HG03039 (cell line): ENCODE data around the gene FAM47E.

Experiments used
- ATAC-seq: cut with Tn5 transposase; IDR thresholded peaks from one replicate; pipeline ENCODE4 v1.9.1; 2021; ENCODE audit warnings: mild to moderate bottlenecking, moderate library complexity; ENCODE audit not compliant: unreplicated experiment

FAM47E gene

DNA sequence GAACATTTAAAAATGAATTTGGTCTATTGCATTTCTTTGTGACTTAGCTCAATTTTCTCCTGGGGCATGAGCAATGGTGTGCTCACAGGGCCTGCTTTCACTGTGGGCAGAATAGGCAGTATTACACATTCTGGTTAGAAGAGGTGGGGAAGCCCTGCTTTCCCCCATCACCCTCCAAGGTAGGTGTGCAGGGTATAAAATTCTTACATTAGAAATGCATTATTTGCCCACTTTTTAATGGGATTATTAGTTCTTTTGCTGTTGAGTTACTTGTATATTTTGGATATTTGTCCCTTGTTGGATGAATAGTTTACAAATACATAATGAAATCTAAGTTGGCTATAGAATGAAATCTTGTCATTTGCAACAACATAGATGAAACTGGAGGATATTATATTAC lies 46.7 kb downstream of the FAM47E start:
- ATAC-seq = no peak

DNA sequence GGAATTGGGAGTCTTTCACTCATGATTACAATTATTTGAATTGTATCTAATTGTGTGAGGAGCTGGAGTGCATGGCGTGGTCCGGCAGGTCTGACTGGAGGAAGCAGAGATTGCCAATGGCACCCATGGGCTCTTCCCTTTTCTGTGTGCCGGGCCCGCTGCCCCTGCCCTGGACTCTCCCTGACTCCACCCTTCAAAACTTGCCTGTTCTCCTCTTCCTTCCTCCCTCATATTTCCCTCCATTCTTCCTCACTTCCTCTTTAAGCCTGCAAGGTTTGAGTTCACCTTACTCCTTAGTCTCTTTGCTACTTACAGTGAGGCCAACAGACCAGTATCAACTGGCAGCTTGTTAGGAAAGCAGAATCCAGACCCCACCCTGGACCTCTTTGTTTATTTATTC lies 48.5 kb downstream of the FAM47E start:
- ATAC-seq = no peak

DNA sequence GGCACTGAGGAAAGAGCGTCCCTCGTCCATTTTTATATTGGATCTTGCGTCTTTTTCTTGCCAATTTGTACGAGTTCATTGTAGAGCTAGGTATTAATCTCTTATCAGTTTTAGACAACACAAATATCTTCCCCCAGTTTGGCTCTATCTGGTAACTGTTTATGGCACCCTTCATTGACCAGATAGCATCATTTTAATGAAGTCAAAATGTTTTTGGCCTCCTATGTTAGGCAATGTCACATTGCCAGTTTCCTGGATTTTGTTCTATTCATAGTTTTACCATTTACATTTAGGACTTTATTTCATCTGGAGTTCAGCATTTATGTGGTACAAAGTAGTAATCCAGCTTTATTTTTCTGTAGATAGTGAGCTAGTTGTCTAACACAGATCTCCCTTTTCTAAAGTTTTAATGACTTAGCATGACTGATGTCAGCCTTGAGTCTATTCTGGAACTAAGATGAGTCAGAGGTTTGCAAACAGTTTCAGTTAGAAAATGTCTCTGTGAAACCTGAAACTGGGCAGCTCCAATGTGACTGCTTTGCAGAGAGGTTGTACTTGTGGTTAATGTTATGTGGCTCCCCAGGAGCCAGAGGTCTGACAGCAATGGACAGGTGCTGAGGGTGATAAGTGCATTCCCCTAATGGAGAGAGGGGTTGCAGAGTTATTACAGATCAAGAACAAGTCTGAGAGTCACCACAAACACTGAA lies 49.7 kb downstream of the FAM47E start:
- ATAC-seq = peak; percentile 98

DNA sequence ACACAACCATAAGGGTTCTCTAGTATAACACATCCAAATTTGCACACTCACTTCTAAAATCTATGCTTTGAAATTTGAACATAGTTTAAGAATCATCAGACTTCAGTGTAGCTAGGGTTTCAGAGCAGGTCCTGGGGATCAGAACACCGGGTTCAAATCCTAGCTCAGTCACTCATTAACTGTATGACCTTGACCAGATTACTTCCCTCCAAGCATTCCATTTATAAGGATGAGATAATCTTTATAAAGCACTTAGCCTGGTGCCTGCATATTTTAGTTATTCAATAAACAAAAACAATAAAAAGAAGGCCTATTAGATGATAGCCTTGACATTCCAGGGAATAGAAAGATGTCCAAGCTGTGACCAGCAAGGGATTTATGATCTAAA lies 50.2 kb downstream of the FAM47E start:
- ATAC-seq = no peak

DNA sequence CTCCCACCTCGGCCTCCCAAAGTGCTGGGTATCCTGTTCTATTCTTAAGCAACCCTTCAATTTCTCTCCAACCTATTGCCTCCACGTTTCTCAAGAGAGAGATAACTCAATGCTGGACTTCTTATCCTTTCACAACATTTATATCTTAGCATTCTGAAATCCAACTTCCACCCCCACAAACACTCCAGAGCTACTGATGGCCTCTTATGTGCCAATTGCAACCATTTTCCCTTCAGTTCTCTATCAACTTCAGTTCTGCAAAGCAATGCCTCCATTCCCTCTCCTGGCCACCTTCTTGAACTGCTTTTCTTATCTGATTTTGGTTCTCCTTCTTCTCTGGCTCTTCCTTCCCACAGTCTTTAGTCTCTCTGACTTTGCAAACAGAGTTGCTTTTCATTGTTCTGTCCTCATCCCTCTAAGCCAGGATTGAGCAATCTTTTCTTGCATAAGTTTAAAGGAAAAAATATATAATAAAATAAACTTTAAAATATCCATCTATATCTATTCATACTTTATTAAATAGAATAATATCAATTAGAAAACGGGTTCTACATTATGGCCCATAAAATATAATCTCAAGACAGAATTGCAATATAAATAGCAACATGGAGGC lies 51.4 kb downstream of the FAM47E start:
- ATAC-seq = no peak

DNA sequence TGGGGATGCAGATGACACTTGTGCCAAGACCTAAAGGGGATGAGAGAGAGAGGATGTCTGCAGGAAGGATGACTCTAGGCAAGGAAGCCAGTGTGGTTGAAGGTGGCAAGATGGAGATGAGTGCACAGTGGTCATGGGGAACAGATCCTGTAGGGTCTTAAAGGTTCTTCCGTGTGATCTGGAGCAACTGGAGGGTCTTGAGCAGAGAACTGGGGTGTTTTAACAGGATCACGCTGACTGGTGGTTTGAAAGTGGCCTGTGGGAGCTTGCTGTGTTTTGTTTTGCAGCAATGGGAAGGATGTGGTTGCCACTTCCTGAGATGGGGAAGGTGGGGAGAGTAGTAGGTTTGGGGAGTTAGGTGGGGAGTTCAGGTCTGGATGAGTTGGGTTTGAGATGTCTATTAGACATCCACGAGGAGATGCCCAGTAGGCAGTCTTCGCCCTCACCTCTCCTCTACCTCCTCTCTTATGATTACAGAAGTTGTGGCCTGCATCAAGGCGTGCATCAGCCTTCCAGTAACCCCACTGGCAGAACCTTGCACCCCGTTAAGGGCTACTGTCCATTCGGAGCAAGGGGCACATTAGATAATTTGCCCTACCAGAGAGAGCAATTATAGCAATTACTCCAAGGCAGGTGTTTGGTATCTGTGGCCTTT lies 53.6 kb downstream of the FAM47E start:
- ATAC-seq = no peak

DNA sequence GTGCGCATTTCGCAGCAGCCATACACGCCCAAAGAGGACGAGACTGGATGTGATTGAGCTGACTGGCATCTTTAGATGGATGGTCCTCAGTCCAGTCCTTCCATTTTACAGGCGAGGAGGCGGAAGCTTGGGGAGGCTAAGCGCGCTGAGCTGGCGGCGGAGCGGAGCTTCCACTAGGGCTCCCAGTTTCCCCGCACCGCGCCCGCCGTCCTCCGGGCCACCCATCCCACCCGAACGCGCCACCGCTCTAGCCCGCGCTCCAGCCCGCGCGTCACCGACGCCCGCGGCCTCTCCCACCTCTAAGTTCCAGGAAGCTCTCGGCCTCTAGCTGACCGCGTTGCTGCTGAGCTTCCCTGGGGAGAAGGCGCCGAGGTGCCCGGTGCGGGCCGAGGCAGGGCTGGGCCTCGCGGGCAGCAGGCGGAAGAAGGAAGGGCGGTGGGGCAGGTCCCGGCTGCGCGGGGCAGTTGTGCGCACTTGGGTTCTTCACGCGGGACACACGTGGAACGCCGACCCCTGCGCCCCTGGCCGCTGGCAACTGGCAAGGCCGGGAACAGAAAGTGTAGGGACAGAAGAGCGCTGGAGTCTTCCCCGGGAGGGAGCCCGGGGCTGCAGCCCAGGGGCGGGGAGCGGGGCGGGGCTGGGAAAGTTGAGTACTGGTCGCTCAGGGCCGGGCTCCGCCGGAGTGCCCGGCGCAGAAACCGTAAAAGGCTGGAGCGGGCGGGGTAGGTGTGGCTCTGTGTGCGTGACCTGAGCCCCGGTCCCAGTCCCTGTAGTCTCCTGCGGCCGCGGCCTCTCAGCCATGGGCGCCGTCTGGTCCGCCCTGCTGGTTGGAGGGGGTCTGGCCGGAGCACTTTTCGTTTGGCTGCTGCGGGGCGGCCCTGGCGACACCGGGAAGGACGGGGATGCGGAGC lies 54.7 kb downstream of the FAM47E start, which contains the start of gene STBD1:
TSS of gene STBD1 (plus strand) at position 763 of the 911 bp plus-strand sequence. CDS start at position 800, 37 bp downstream.
- ATAC-seq = no peak

DNA sequence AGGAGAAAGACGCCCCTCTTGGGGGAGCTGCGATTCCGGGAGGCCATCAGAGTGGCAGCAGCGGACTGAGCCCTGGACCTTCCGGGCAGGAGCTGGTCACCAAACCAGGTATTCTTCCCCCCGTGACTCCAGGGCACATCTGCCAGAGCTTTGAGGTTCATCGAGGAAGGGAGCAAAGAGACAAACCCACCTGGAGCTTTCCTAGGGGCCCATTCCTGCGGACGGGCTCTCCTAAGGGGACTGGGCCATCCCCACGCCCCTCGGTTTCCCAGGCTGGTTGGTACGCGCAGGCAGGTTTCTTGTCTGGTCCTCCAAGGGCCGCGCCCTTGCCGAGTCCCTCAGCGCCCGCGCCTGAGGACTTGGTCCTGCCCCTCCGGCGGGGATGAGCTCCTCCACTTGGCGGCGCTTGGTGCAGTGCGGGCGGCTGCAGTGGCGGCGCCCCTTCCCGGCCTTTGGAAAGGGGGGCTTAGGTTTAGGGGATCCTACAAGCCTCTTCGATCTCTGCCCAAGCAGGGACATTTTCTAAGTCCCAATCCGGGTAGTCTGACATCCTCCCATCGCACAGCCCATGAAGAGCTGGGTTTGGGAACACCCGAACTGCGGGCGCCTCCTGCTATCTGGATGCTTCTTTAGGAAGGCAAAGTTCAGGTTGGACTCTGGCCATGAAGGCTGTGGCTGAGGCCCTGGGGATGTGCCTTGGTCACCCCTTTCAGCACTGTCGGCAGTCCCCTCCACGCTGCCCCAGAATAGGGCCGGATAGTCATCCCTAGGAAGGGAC lies 55.5 kb downstream of the FAM47E start:
- ATAC-seq = no peak

DNA sequence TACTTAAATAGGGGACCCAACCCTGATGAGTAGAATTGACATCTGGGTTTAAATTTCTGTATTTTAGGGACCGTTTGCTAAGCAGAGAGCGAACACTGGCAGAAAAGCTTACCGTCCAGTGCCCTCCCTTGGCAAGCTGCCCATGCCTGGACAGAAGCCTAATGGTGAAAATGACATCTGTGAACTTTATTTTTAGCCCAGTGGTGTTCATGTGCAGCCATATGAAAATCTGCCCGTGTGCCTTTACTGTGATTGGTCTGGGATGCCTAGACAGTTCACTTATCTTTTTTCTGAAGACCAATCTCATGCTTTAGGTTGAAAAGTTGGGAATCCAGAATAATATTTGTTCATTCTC lies 56.1 kb downstream of the FAM47E start:
- no peak for ATAC-seq

DNA sequence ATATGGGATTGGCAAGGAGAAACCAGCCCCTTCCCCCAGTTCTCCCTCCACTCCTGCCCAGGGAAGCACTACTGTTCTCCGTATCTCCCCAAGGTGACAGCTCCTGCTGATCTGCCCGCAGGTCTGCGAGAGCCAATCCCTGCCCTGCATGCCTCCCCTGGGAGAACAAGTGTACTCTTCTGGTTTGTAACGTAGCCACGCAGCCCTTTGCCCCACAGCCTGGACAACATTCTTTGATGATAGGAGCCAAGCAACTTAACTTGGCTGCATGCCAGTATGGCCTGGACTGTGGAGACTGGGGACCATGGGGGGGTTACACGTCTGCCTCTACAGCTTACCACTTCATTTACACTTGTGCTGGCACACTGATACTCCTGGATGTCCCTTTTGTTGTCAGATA lies 57.0 kb downstream of the FAM47E start:
- ATAC-seq = no peak

DNA sequence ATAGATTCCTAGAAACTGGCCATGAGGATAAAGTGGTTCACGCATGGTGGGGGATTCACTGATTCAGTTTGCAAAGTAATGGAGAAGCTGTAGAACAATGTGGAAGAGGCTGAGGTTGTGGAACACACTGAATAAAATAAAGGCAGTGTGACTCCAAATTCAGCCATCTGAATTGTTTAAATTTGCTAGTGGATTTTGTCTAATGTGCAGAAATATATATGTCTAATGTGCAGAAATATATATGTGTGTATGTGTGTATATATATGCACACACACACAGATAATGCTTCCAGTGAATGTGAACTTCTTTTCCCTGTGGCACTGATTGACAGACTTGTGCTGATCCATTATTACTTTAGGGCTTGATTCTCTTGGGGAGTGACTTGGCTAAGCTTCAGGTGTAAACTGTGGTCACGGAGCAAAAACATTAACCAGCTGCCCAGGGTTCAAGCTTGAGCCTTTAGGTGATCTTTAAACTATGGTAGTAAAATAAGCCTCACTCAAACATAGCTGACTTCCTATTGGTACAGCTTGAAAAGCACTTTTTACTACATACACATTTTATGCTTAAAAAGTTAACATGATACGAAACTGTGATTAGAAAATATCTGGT lies 58.5 kb downstream of the FAM47E start:
- ATAC-seq = no peak

DNA sequence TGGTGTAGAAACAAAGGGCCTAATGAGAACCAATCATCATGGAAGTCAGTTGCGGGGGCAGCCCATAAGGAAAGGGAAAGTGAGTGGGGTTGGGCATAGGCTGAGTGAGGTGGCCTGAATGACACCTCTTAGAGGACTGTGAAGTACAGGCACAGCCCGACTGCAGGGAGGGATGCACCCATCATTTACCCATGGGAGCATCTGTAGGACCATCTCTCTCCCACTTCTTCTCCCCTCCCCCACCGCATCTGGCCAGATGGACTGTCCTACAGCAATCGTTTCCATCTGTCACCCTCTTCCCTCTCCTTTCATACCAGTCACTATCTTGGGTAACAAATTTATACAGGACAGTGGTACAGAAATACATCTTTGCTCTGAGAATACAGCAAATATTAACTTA lies 59.2 kb downstream of the FAM47E start:
- ATAC-seq = no peak

DNA sequence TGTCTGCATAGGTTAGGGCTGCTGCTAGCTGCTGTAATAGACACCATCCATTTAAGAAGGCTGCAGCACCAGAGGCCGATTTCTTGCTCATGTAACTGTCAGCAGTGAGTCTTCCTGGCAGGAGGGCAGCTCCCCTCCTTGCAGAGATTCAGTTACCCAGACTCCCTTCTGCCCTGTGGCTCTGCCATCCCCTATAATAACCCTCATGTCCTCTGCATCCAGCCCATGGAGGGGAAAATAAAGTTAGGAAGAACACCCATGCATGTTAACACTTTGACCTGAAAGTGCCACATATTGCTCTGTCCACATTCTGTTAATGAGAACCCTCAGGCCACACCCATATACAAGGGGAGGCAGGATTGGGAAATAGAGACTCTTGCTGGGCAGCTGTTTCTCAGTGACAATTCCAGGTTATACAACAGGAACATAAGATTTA lies 60.4 kb downstream of the FAM47E start:
- ATAC-seq = no peak

DNA sequence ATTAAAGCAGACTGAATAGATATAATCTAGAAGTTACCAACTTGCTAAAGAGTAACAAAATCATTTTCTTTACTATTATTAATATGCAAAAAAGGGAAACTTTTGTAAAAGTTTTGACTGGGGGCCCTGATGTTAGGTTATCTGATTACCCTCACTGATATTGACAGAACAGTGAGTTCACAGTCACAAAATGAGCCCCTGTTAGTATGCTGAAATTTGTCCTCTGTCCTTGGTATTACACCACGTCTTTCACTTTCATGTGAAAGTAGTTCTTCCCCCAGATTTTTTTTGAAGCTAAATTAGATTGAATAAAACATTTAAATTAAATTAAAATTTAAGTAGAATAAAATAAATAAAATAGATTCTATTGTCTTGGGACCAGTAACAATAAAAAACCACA lies 60.9 kb downstream of the FAM47E start:
- ATAC-seq = no peak

DNA sequence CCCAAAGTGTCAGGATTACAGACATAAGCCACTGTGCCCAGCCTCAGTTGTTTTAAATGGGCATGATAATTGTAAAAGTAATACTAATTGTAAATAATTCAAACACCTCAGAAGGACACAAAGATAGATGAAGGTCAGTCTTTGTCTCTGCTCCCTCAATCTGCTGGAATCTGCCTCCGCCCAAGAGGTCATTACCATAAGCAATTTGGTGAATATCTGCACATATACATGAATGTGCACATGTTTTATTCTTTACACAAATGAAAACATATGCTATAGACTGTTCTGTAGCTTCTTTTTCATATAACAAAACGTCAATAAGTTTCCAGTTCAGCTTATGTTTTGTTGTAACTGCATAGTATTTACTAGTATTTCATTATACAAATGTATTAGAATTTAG lies 62.0 kb downstream of the FAM47E start:
- no peak for ATAC-seq

DNA sequence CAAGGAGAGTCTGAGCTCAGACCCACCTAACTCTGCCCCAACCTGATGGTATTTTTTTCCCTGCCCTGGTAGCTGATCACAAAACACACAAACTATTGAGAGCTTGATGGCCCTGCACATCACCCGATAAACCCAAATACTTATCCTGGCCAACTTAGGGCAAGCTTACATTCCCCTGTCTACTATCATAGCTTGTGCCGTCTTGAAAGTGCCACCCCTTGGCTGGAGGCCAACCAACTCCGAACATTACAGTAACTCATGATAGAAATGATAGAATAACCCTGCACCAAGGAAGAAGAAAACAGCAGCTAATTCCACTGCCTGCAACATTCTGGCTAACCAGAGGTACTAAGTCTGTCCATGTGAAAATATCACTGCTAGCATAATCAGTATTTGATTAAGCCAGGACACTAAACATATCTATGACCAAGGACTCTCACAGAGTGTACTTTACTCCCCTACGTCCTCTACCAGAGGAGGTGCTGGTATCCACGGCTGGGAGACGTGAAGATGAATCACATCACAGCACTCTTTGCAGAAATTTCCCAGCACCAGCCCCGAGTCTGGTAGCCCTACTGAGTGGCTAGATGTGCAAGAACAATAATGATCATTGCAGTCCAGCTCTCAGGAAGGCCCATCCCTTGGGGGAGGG lies 63.9 kb downstream of the FAM47E start:
- no peak for ATAC-seq

DNA sequence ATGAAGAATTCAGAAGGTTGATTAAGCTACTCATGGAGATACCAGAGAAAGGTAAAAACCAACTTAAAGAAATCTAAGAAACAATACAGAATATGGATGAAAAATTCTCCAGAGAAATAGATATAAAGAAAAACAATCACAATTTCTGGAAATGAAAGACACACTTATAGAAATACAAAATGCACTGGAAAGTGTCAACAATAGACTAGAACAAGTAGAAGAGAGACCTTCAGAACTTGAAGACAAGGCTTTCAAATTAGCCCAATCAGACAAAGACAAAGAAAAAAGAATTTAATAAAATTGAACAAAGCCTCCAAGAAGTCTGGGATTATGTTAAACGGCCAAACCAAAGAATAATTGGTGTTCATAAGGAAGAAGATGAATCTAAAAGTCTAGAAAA lies 64.6 kb downstream of the FAM47E start:
- ATAC-seq = no peak

DNA sequence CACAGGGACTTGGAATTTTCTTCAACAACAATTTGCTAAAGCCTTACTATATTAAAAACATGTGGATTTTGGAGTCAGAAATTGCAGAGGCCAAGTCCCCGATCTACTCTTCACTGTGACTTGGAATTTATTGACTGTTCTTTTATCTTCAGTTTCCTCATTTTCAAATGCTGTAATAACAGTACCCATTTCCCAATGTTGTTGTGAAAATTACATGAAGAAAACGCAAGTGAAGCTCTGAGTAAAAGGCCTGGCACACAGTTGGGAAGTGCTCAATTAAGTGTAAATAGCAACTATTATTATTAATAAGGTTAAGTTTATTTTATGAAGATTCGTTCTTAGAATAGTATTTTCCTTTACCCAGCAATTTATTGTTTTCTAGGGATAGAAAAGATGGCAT lies 70.7 kb downstream of the FAM47E start:
- no peak for ATAC-seq

DNA sequence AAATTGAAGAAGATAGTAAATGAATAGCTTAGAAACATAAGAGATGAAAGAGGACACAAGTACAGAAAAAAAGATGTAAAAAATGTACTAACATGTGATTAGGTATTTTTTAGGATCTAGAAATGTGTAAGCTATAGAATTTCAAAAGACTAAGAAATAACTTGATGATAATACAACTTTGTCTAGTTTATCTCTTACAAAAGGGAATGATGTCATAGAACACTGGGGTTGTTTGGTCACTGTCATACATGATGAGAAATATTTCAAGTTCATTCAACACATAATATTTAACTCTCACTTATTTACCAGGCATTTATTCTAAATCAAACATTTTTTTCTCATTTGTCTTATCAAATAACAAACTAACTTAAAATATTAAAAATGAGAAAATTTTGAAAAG lies 73.6 kb downstream of the FAM47E start:
- ATAC-seq = no peak

DNA sequence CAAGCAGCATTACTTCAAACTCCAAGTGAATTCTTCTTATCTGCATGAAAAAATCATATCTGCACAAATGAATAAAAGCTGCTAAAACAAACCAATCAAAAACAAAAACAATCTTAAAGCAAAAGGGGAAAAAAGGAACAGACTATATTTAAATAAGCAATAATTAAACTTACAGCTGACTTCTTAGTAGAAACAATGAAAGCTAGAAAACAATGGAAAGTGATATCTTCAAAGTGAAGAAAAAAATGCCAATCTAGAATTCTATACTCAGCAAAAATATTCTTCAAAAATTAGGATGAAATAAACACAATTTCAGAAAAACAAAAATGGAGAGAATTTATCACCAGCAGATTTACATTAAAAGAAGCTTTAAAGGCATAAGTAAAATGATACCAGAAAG lies 75.0 kb downstream of the FAM47E start:
- ATAC-seq = no peak
